K562 (cell line): Measurements from ENCODE around the gene SLC24A3. TPM values are rescaled to one million over a fixed set of nuclear protein-coding genes. Genes with fewer than 3 reads are reported as not detected.

Experiments
- BACH1 ChIP-seq: fragments of 200-800 bp; sonication (Bioruptor generic); IDR thresholded peaks from 2 replicates; pipeline ENCODE4 v1.6.1; 2016; ENCODE audit warnings: missing genetic modification characterization, missing compliant biosample characterization
- C11orf30 ChIP-seq: fragments of 450-650 bp; IDR thresholded peaks from 2 replicates; pipeline ENCODE4 v1.6.1; 2016; ENCODE audit warnings: low read depth, mild to moderate bottlenecking
- CBX2 ChIP-seq: fragments of 200-600 bp; sonication (generic); IDR thresholded peaks from one replicate; pipeline ENCODE4 v1.6.1; 2012; ENCODE audit warnings: mild to moderate bottlenecking, low read length, inconsistent platforms; ENCODE audit not compliant: insufficient read depth, poor library complexity, severe bottlenecking
- HMG20A ChIP-seq: fragments of 450-650 bp; formaldehyde crosslinking; conservative IDR thresholded peaks from 2 replicates; pipeline ENCODE4 v1.4.0; 2020; ENCODE audit warnings: mild to moderate bottlenecking, mixed read lengths
- ILF3 ChIP-seq: fragments of 450-650 bp; IDR thresholded peaks from 2 replicates; pipeline ENCODE4 v1.6.1; 2018; ENCODE audit warnings: antibody characterized with exemption, mild to moderate bottlenecking, moderate library complexity, borderline replicate concordance
- MAFF ChIP-seq: IDR thresholded peaks from 2 replicates; pipeline ENCODE4 v1.6.1; 2012; ENCODE audit warnings: low read length, improper control_type of control experiment
- MBD2 ChIP-seq: sonication (generic); IDR thresholded peaks from 2 replicates; pipeline ENCODE4 v1.6.1; 2016; ENCODE audit warnings: low read depth, borderline replicate concordance
- MED1 ChIP-seq: sonication (generic); formaldehyde crosslinking; IDR thresholded peaks from 2 replicates; pipeline ENCODE4 v1.8.1; 2023; ENCODE audit warnings: missing genetic modification reagents, borderline replicate concordance
- POLR2G ChIP-seq: fragments of 200-400 bp; formaldehyde crosslinking; IDR thresholded peaks from 2 replicates; pipeline ENCODE4 v1.6.1; 2017; ENCODE audit warnings: low read depth, mild to moderate bottlenecking, antibody characterized with exemption, low read length, moderate library complexity
- ZNF282 ChIP-seq: sonication (generic); formaldehyde crosslinking; IDR thresholded peaks from 2 replicates; pipeline ENCODE4 v1.8.1; 2023; ENCODE audit warnings: missing genetic modification reagents
- ZNF408 ChIP-seq: fragments of 250-450 bp; sonication (Bioruptor Pico); IDR thresholded peaks from 2 replicates; pipeline ENCODE4 v1.4.0; 2020; ENCODE audit warnings: low read depth, mild to moderate bottlenecking, moderate library complexity
- polyA plus RNA-seq, 8 experiments: library from polyadenylated mRNA; depleted of rRNA in 4 of 8; stranded (reverse) in 5 of 8; unstranded in 3 of 8; fragments of >200 nt; fragmentation: Nextera tagmentation in 2 of 8; fragmentation: Illumina TruSeq in 1 of 8; extraction: Ambion mirVana in 2 of 8; extraction: Trizol in 1 of 8; gene quantifications; 2 replicates each; pipeline versions ENCODE4 v1.2.1 to v1.2.3, GENCODE V29; 2011 to 2014; ENCODE audit warnings: inconsistent platforms in 1 of 8, missing spikeins in 1 of 8
- total RNA-seq, 7 experiments: library from RNA; depleted of rRNA in 6 of 7; stranded (reverse); fragments of >200 nt in 6 of 7; fragmentation: Illumina TruSeq in 2 of 7; extraction: Trizol in 2 of 7; gene quantifications; 2 replicates each; pipeline versions ENCODE4 v1.2.1 to v1.2.3, GENCODE V29; 2011 to 2021; ENCODE audit warnings: low replicate concordance in 1 of 7
- TF ChIP-seq, protein P1 (sequence below): fragments of 200-800 bp; sonication (Bioruptor generic); IDR thresholded peaks from 2 replicates; pipeline ENCODE4 v1.6.1; 2017; ENCODE audit warnings: missing genetic modification characterization, missing compliant biosample characterization
- TF ChIP-seq, protein P2 (sequence below): sonication (generic); formaldehyde crosslinking; IDR thresholded peaks from 2 replicates; pipeline ENCODE4 v1.8.0; 2022; ENCODE audit warnings: mild to moderate bottlenecking, missing genetic modification reagents
- TF ChIP-seq, protein P3 (sequence below): sonication (generic); formaldehyde crosslinking; IDR thresholded peaks from 2 replicates; pipeline ENCODE4 v1.9.0; 2022; ENCODE audit warnings: mild to moderate bottlenecking, missing genetic modification reagents

The SLC24A3 gene
- total and polyA plus RNA-seq, 9 of the 15 experiments (the other 6 are each of a cell fraction or from before 2014, with no cell fraction given): not detected

DNA sequence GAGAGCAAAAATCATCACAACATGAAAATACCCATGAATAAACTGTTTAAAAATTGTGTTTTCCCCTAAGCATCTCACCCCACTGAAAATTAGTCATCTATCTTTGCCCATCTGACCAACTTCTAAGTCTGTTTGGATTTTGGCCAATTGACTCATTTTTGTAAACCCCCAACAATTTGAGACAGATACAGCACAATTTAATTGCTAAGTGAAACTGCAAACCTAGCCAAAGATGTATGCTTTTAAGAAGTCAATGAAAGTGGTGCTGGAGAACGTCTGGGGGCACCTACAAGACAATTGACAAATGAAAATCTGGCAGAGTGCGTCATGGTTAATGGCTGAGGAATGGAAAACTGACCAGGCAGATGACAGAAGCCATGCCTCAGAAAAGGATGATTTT is 30.9 kb upstream of the SLC24A3 start (continued):
- TF ChIP-seq, protein P1, sequence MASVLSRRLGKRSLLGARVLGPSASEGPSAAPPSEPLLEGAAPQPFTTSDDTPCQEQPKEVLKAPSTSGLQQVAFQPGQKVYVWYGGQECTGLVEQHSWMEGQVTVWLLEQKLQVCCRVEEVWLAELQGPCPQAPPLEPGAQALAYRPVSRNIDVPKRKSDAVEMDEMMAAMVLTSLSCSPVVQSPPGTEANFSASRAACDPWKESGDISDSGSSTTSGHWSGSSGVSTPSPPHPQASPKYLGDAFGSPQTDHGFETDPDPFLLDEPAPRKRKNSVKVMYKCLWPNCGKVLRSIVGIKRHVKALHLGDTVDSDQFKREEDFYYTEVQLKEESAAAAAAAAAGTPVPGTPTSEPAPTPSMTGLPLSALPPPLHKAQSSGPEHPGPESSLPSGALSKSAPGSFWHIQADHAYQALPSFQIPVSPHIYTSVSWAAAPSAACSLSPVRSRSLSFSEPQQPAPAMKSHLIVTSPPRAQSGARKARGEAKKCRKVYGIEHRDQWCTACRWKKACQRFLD: no peak
- no peak for TF ChIP-seq POLR2G
- TF ChIP-seq C11orf30: no peak
- TF ChIP-seq ZNF408 (CRISPR knock-in tag): no peak
- TF ChIP-seq HMG20A (CRISPR knock-in tag): no peak
- no peak for TF ChIP-seq MAFF
- no peak for TF ChIP-seq MED1 (CRISPR knock-in tag)
- TF ChIP-seq ILF3: no peak
- no peak for TF ChIP-seq MBD2
- no peak for TF ChIP-seq ZNF282 (CRISPR knock-in tag)
- TF ChIP-seq, protein P2, sequence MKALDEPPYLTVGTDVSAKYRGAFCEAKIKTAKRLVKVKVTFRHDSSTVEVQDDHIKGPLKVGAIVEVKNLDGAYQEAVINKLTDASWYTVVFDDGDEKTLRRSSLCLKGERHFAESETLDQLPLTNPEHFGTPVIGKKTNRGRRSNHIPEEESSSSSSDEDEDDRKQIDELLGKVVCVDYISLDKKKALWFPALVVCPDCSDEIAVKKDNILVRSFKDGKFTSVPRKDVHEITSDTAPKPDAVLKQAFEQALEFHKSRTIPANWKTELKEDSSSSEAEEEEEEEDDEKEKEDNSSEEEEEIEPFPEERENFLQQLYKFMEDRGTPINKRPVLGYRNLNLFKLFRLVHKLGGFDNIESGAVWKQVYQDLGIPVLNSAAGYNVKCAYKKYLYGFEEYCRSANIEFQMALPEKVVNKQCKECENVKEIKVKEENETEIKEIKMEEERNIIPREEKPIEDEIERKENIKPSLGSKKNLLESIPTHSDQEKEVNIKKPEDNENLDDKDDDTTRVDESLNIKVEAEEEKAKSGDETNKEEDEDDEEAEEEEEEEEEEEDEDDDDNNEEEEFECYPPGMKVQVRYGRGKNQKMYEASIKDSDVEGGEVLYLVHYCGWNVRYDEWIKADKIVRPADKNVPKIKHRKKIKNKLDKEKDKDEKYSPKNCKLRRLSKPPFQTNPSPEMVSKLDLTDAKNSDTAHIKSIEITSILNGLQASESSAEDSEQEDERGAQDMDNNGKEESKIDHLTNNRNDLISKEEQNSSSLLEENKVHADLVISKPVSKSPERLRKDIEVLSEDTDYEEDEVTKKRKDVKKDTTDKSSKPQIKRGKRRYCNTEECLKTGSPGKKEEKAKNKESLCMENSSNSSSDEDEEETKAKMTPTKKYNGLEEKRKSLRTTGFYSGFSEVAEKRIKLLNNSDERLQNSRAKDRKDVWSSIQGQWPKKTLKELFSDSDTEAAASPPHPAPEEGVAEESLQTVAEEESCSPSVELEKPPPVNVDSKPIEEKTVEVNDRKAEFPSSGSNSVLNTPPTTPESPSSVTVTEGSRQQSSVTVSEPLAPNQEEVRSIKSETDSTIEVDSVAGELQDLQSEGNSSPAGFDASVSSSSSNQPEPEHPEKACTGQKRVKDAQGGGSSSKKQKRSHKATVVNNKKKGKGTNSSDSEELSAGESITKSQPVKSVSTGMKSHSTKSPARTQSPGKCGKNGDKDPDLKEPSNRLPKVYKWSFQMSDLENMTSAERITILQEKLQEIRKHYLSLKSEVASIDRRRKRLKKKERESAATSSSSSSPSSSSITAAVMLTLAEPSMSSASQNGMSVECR: no peak
- TF ChIP-seq, protein P3, sequence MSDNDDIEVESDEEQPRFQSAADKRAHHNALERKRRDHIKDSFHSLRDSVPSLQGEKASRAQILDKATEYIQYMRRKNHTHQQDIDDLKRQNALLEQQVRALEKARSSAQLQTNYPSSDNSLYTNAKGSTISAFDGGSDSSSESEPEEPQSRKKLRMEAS: no peak
- TF ChIP-seq BACH1 (tag): no peak
- no peak for TF ChIP-seq CBX2
